Left lung (tissue), 10 donors: ENCODE results near the gene ASIP. TPM values are rescaled to one million over a fixed set of nuclear protein-coding genes. Genes with fewer than 3 reads are reported as not detected.

Experiments
- ATAC-seq: fragments of 200-7000 bp; cut with Tn5 transposase; one replicate; pipeline ENCODE4 v1.9.1; 2020; ENCODE audit warnings: moderate library complexity
- DNase-seq, 4 donors: peaks; one replicate each; pipeline ENCODE4 v3.0.0-alpha.2; 2013 to 2020
- H3K27ac ChIP-seq, 2 donors: fragments of 200-600 bp; sonication (generic) in 1 of 2; one replicate each; pipeline versions ENCODE4 v1.5.0 to v1.8.0; 2020 to 2021
- H3K27me3 ChIP-seq, 2 donors: fragments of 200-600 bp; sonication (generic) in 1 of 2; one replicate each; pipeline versions ENCODE4 v1.5.0 to v1.8.0; 2020 to 2021
- H3K36me3 ChIP-seq, 2 donors: fragments of 200-600 bp; sonication (generic) in 1 of 2; one replicate each; pipeline versions ENCODE4 v1.5.0 to v1.8.0; 2020 to 2021
- H3K4me1 ChIP-seq, 2 donors: fragments of 200-600 bp; one replicate each; pipeline ENCODE4 v1.8.0; 2021
- H3K4me3 ChIP-seq, 2 donors: fragments of 200-600 bp; sonication (generic) in 1 of 2; one replicate each; pipeline versions ENCODE4 v1.5.0 to v1.8.0; 2020 to 2021; ENCODE audit warnings: mild to moderate bottlenecking in 1 of 2
- H3K9me3 ChIP-seq, 2 donors: fragments of 200-600 bp; sonication (generic) in 1 of 2; one replicate each; pipeline versions ENCODE4 v1.5.0 to v1.8.0; 2020 to 2021
- CTCF ChIP-seq, 2 donors: fragments of 200-600 bp; sonication (generic) in 1 of 2; IDR thresholded peaks; one replicate each; pipeline versions ENCODE4 v1.5.0 to v1.8.0; 2021; ENCODE audit warnings: antibody characterized with exemption in 2 of 2
- intact Hi-C, 2 donors: fragments of 100-400 bp; cut with DNase I; formaldehyde crosslinking; loops; one replicate each; pipeline versions ENCODE4 v1.11.2 to v1.14.2; 2022
- polyA plus RNA-seq, 6 donors: library from polyadenylated mRNA; unstranded; fragments of 120-200 nt; gene quantifications; one replicate each; pipeline ENCODE4 v1.2.1, GENCODE V29; 2013; ENCODE audit not compliant: insufficient read length in 6 of 6
- total RNA-seq, 2 donors: library from RNA; stranded (reverse); fragmentation: NEBNext Ultra II Directional; extraction: Animal tissue kit (Norgen Biotek cat#: 25700); gene quantifications; one replicate each; pipeline ENCODE4 v1.2.1, GENCODE V29; 2021
- donor health status: DM: no; HTN: yes; CAD: no.
- donor health status: DM: no; HTN: no; CAD: no.

Gene ASIP
- total and polyA plus RNA-seq, 8 donors = 0.29 to 0.79 (median 0.36) TPM; not detected in 4

GRCh38 chr20:34301587-34302311 lies 60.5 kb downstream of the ASIP start:
- peaks cover 9 to 44% of the 10 kb centered on the region in 2 donors for H3K4me1 ChIP-seq
- peak overlapping the region; percentile 89 to 97 for H3K4me3 ChIP-seq
- H3K27me3 ChIP-seq = no peaks in the 10 kb centered on the region
- H3K36me3 ChIP-seq = no peaks in the 10 kb centered on the region
- no peak overlapping the region for H3K27ac ChIP-seq
- TF ChIP-seq CTCF (IDR thresholded peaks at IDR 0.05) = no peak
- DNase-seq (no peak), ATAC-seq (no peak)
- intact Hi-C loops = no loop called here
- H3K9me3 ChIP-seq = no peaks in the 10 kb centered on the region

- DNase-seq = no peak
- peaks cover 9 to 44% of the 10 kb centered on the region in 2 donors for H3K4me1 ChIP-seq
- no peak for ATAC-seq
- H3K9me3 ChIP-seq = no peaks in the 10 kb centered on the region
- H3K27me3 ChIP-seq = no peaks in the 10 kb centered on the region
- peak overlapping the region; percentile 89 to 97 for H3K4me3 ChIP-seq
- no peak for TF ChIP-seq CTCF (IDR thresholded peaks at IDR 0.05)
- H3K27ac ChIP-seq = peak overlapping the region; percentile 94 to 98
- no peaks in the 10 kb centered on the region for H3K36me3 ChIP-seq
- intact Hi-C loops = no loop called here
Observed at GRCh38 chr20:34302312-34302722, 61.1 kb downstream of the ASIP start.

GRCh38 chr20:34302723-34303533 lies 61.7 kb downstream of the ASIP start, which contains the start of gene AHCY:
TSS of gene AHCY (minus strand) at chr20:34303355. CDS start at chr20:34303270, 85 bp downstream.
- intact Hi-C loops = no loop called here
- TF ChIP-seq CTCF (IDR thresholded peaks at IDR 0.05) = no peak
- peak within 1 kb of the TSS; percentile 89 to 97 for H3K4me3 ChIP-seq
- peak within 1 kb of the TSS; percentile 94 to 98 for H3K27ac ChIP-seq
- no peaks in the 10 kb centered on the region for H3K36me3 ChIP-seq
- peak; percentile 96 to 99 (median 97) for DNase-seq
- no peaks in the 10 kb centered on the region for H3K9me3 ChIP-seq
- H3K4me1 ChIP-seq = peaks cover 9 to 44% of the 10 kb centered on the region in 2 donors
- ATAC-seq = peak; percentile 96
- no peaks in the 10 kb centered on the region for H3K27me3 ChIP-seq

GRCh38 chr20:34305333-34306230 lies 64.4 kb downstream of the ASIP start:
- TF ChIP-seq CTCF (IDR thresholded peaks at IDR 0.05) = no peak
- H3K9me3 ChIP-seq = no peaks in the 10 kb centered on the region
- no peak for ATAC-seq
- peak in 1 of 4 donors; percentile 85 for DNase-seq
- H3K4me1 ChIP-seq = peaks cover 9 to 35% of the 10 kb centered on the region in 2 donors
- H3K27me3 ChIP-seq = no peaks in the 10 kb centered on the region
- intact Hi-C loops = no loop called here
- H3K27ac ChIP-seq = peak overlapping the region in 1 of 2 donors; percentile 48
- H3K4me3 ChIP-seq = no peak overlapping the region
- H3K36me3 ChIP-seq = no peaks in the 10 kb centered on the region
